Measurements from ENCODE around the gene CYP2U1. TPM values are rescaled to one million over a fixed set of nuclear protein-coding genes. Genes with fewer than 3 reads are reported as not detected.

The CYP2U1 gene
- total and polyA plus RNA-seq, 2 donors (not counting 1 experiment from before 2014, with no cell fraction given) = 15.5 to 24.3 TPM

DNA sequence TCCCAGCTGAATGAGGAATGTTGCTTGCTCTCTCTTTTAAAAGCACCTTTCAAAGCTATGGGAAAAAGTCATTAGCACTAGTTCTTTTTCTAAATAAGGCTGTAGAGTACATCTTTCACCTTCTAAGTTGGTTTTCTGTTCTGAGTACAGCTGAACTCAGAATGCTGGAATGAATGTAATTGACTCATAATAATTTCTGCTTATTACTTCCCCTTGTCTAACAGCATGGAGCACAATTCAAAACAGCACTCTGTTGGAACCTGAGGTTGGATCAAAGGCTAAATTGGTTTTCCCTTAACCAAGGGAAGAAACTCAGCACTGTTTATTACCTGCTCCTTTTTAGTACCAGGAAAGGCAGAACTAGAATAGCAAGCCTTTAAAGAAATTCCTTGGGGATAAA is 33.5 kb upstream of the CYP2U1 start:
- Histone ChIP-seq H3K36me3 (ENCODE audit: control insufficient read depth, insufficient read depth, low read length) (no peaks in the 10 kb centered on the region), H3K79me2 (ENCODE audit: control insufficient read depth, insufficient read depth, low read length) (no peaks in the 10 kb centered on the region), H3K27me3 (ENCODE audit: control insufficient read depth, insufficient read depth, low read length) (no peaks in the 10 kb centered on the region), H3K27ac (ENCODE audit: insufficient read depth, low read length) (no peak overlapping the region), H3K4me3 (replicated peaks in 1 of 4; ENCODE audit: control extremely low read depth in 1 of 4, insufficient read depth in 1 of 4, low read depth in 3 of 4, low read length in 4 of 4) (no peak overlapping the region), H3K9me3 (ENCODE audit: control insufficient read depth, insufficient read depth, low read depth, low read length) (no peaks in the 10 kb centered on the region), H3K4me2 (ENCODE audit: extremely low read depth, insufficient read depth, low read length) (no peak overlapping the region), H3K9ac (ENCODE audit: insufficient read depth, low read length) (no peak overlapping the region), H4K20me1 (ENCODE audit: control insufficient read depth, extremely low read depth, insufficient read depth, low read length) (no peaks in the 10 kb centered on the region), H2AFZ (ENCODE audit: low read length) (no peak overlapping the region), H3K4me1 (ENCODE audit: control insufficient read depth, extremely low read depth, insufficient read depth, low read length) (peaks cover 3% of the 10 kb centered on the region)
- no peak for TF ChIP-seq CTCF (conservative IDR thresholded peaks at IDR 0.05 in 1 of 2, IDR thresholded peaks at IDR 0.05 in 1 of 2; ENCODE audit: low read depth in 1 of 2, low read length in 2 of 2)
- no peak for TF ChIP-seq EZH2 (IDR thresholded peaks at IDR 0.05; ENCODE audit: low read length, missing control alignments)
- DNase-seq (ENCODE audit: low read depth in 2 of 2) = no peak

DNA sequence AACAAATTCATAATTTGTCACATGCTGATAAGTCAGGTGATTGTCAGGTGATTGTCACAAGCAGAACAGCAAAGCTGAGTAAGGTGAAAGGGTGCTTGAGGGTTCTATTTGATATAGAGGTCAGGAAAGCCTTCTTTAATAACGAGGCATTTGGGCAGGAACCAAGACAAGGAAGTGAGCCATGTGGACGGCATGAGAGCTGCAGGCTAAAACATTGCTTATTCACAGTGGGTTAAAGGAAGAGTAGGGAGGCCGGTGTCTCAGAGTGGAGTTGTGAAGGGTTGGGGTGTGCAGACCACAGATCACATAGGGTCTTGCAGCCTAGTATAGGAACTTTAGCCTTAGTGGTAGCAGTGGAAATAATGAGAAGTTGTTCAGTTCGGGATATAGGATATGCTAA is 31.3 kb upstream of the CYP2U1 start:
- TF ChIP-seq EZH2 (IDR thresholded peaks at IDR 0.05; ENCODE audit: low read length, missing control alignments) = no peak
- no peak for TF ChIP-seq CTCF (conservative IDR thresholded peaks at IDR 0.05 in 1 of 2, IDR thresholded peaks at IDR 0.05 in 1 of 2; ENCODE audit: low read depth in 1 of 2, low read length in 2 of 2)
- H3K27ac ChIP-seq (ENCODE audit: insufficient read depth, low read length) = no peak overlapping the region
- peaks cover 3% of the 10 kb centered on the region for H3K4me1 ChIP-seq (ENCODE audit: control insufficient read depth, extremely low read depth, insufficient read depth, low read length)
- H4K20me1 ChIP-seq (ENCODE audit: control insufficient read depth, extremely low read depth, insufficient read depth, low read length) = no peaks in the 10 kb centered on the region
- no peak for DNase-seq (ENCODE audit: low read depth in 2 of 2)
- no peaks in the 10 kb centered on the region for H3K36me3 ChIP-seq (ENCODE audit: control insufficient read depth, insufficient read depth, low read length)
- no peaks in the 10 kb centered on the region for H3K79me2 ChIP-seq (ENCODE audit: control insufficient read depth, insufficient read depth, low read length)
- no peak overlapping the region for H3K9ac ChIP-seq (ENCODE audit: insufficient read depth, low read length)
- no peaks in the 10 kb centered on the region for H3K9me3 ChIP-seq (ENCODE audit: control insufficient read depth, insufficient read depth, low read depth, low read length)
- H3K4me2 ChIP-seq (ENCODE audit: extremely low read depth, insufficient read depth, low read length) = no peak overlapping the region
- H2AFZ ChIP-seq (ENCODE audit: low read length) = no peak overlapping the region
- H3K4me3 ChIP-seq (replicated peaks in 1 of 4; ENCODE audit: control extremely low read depth in 1 of 4, insufficient read depth in 1 of 4, low read depth in 3 of 4, low read length in 4 of 4) = no peak overlapping the region
- no peaks in the 10 kb centered on the region for H3K27me3 ChIP-seq (ENCODE audit: control insufficient read depth, insufficient read depth, low read length)

GRCh38 chr4:107900508-107900907 is 30.8 kb upstream of the CYP2U1 start:
- no peaks in the 10 kb centered on the region for H3K9me3 ChIP-seq (ENCODE audit: control insufficient read depth, insufficient read depth, low read depth, low read length)
- H2AFZ ChIP-seq (ENCODE audit: low read length) = no peak overlapping the region
- no peaks in the 10 kb centered on the region for H3K36me3 ChIP-seq (ENCODE audit: control insufficient read depth, insufficient read depth, low read length)
- no peak for DNase-seq (ENCODE audit: low read depth in 2 of 2)
- H3K4me3 ChIP-seq (replicated peaks in 1 of 4; ENCODE audit: control extremely low read depth in 1 of 4, insufficient read depth in 1 of 4, low read depth in 3 of 4, low read length in 4 of 4) = no peak overlapping the region
- H4K20me1 ChIP-seq (ENCODE audit: control insufficient read depth, extremely low read depth, insufficient read depth, low read length) = no peaks in the 10 kb centered on the region
- no peak overlapping the region for H3K9ac ChIP-seq (ENCODE audit: insufficient read depth, low read length)
- peaks cover 3% of the 10 kb centered on the region for H3K4me1 ChIP-seq (ENCODE audit: control insufficient read depth, extremely low read depth, insufficient read depth, low read length)
- no peaks in the 10 kb centered on the region for H3K79me2 ChIP-seq (ENCODE audit: control insufficient read depth, insufficient read depth, low read length)
- TF ChIP-seq EZH2 (IDR thresholded peaks at IDR 0.05; ENCODE audit: low read length, missing control alignments) (no peak), CTCF (conservative IDR thresholded peaks at IDR 0.05 in 1 of 2, IDR thresholded peaks at IDR 0.05 in 1 of 2; ENCODE audit: low read depth in 1 of 2, low read length in 2 of 2) (no peak)
- no peak overlapping the region for H3K27ac ChIP-seq (ENCODE audit: insufficient read depth, low read length)
- H3K27me3 ChIP-seq (ENCODE audit: control insufficient read depth, insufficient read depth, low read length) = no peaks in the 10 kb centered on the region
- no peak overlapping the region for H3K4me2 ChIP-seq (ENCODE audit: extremely low read depth, insufficient read depth, low read length)

Measured in fibroblast of lung (primary cell).